ENCODE data around the gene JHY.

JHY gene

GRCh38 chr11:122931510-122931909, 49.0 kb downstream of the JHY start:
- intact Hi-C loops (cut with DNase I), result no loop called here

GRCh38 chr11:122933416-122933815, 50.9 kb downstream of the JHY start:
- no peak for DNase-seq
- intact Hi-C loops (cut with DNase I), result no loop called here

More at GRCh38 chr11:122931510-122931909, 49.0 kb downstream of the JHY start:
- no peak for DNase-seq

- intact Hi-C loops (cut with DNase I), result no loop called here
- no peak for DNase-seq
These were observed 55.4 kb downstream of the JHY start for GRCh38 chr11:122937983-122938382.

- no peak for DNase-seq
- intact Hi-C loops (cut with DNase I), result no loop called here
These were observed 56.0 kb downstream of the JHY start for GRCh38 chr11:122938557-122938956.

GRCh38 chr11:122951211-122951610, 68.7 kb downstream of the JHY start:
- no peak for DNase-seq
- intact Hi-C loops (cut with DNase I), result no loop called here

GRCh38 chr11:122954455-122954854, 71.9 kb downstream of the JHY start:
- intact Hi-C loops (cut with DNase I), result no loop called here

GRCh38 chr11:122963961-122964360, 81.4 kb downstream of the JHY start:
- DNase-seq, result no peak
- intact Hi-C loops (cut with DNase I), result no loop called here

More at GRCh38 chr11:122954455-122954854, 71.9 kb downstream of the JHY start:
- no peak for DNase-seq

GRCh38 chr11:122976061-122976733, 93.6 kb downstream of the JHY start:
- intact Hi-C loops (cut with DNase I), result no loop called here
- no peak for DNase-seq

- intact Hi-C loops (cut with DNase I), result no loop called here
- DNase-seq, result no peak
These were observed 94.3 kb downstream of the JHY start for GRCh38 chr11:122976734-122977469.

- DNase-seq, result no peak
- intact Hi-C loops (cut with DNase I), result no loop called here
These were observed 95.1 kb downstream of the JHY start for GRCh38 chr11:122977470-122978298.

GRCh38 chr11:122978299-122978620, 95.7 kb downstream of the JHY start:
- intact Hi-C loops (cut with DNase I), result no loop called here
- DNase-seq, result no peak

GRCh38 chr11:122979103-122979814, 96.7 kb downstream of the JHY start:
- intact Hi-C loops (cut with DNase I), result no loop called here
- DNase-seq, result no peak

GRCh38 chr11:122979815-122980595, 97.4 kb downstream of the JHY start:
- intact Hi-C loops (cut with DNase I), result no loop called here
- no peak for DNase-seq

- peak in 6 of 10 donors; percentile 17 to 87 (median 47) for DNase-seq
These were observed 99.1 kb downstream of the JHY start, which contains the start of gene BSX for GRCh38 chr11:122981388-122982264. TSS of gene BSX (minus strand) at chr11:122981834. CDS start at chr11:122981671, 163 bp downstream.

GRCh38 chr11:122983438-122984185, 101.1 kb downstream of the JHY start:
- DNase-seq, result no peak
- intact Hi-C loops (cut with DNase I), result no loop called here

More at GRCh38 chr11:122981388-122982264, 99.1 kb downstream of the JHY start, which contains the start of gene BSX:
- intact Hi-C loops (cut with DNase I), result no loop called here

- intact Hi-C loops (cut with DNase I), result no loop called here
- no peak for DNase-seq
These were observed 101.8 kb downstream of the JHY start for GRCh38 chr11:122984186-122985011.

- intact Hi-C loops (cut with DNase I), result no loop called here
- no peak for DNase-seq
These were observed 113.0 kb downstream of the JHY start for GRCh38 chr11:122995526-122995925.

Data from posterior cingulate gyrus (tissue), 11 donors.